H1 (cell line): ENCODE data around the gene SNX20. TPM values are rescaled to one million over a fixed set of nuclear protein-coding genes. Genes with fewer than 3 reads are reported as not detected.
A peak's percentile ranks its signal among the peaks of the same experiment; 100 is the strongest.

Experiments
- CTCF ChIA-PET: fragments of 300-600 bp; sonication (Branson Sonifier 250); formaldehyde crosslinking; loops from one replicate; lab custom pipeline; 2021; ENCODE audit not compliant: partially characterized antibody; lab: Charles Lee
- POLR2A ChIA-PET: fragments of 300-600 bp; sonication (Branson Sonifier 250); formaldehyde crosslinking; loops from one replicate; lab custom pipeline; 2021; ENCODE audit warnings: inconsistent platforms; ENCODE audit not compliant: partially characterized antibody; lab: Charles Lee
- DNase-seq, 2 experiments: peaks; one replicate each; pipeline versions ENCODE4 v3.0.0 to v3.0.0-alpha.2; 2010 to 2022; ENCODE audit warnings: low spot score in 2 of 2, low read depth in 1 of 2, mixed read lengths in 1 of 2
- FAIRE-seq: peaks from 2 replicates; lab custom pipeline; 2011; peaks lifted over from hg19 to GRCh38; lab: Jason Lieb, UNC
- H2AFZ ChIP-seq: 2 replicates; pipeline ENCODE4 v1.8.1; 2012; ENCODE audit warnings: low read length, inconsistent platforms
- H2AK5ac ChIP-seq: 2 replicates; pipeline ENCODE4 v1.6.1; 2013; ENCODE audit warnings: low read depth, low read length
- H2BK120ac ChIP-seq: replicated peaks from 2 replicates; pipeline ENCODE3; 2013; ENCODE audit warnings: low read depth, low read length, inconsistent platforms
- H2BK12ac ChIP-seq: 2 replicates; pipeline ENCODE4 v1.6.1; 2013; ENCODE audit warnings: low read depth, low read length
- H2BK15ac ChIP-seq: 2 replicates; pipeline ENCODE4 v1.6.1; 2013; ENCODE audit warnings: low read length
- H2BK20ac ChIP-seq: 2 replicates; pipeline ENCODE4 v1.6.1; 2013; ENCODE audit warnings: low read length
- H2BK5ac ChIP-seq: 2 replicates; pipeline ENCODE4 v1.6.1; 2013; ENCODE audit warnings: low read depth, low read length
- H3K14ac ChIP-seq: 2 replicates; pipeline ENCODE4 v1.6.1; 2013; ENCODE audit warnings: inconsistent platforms; ENCODE audit not compliant: insufficient read length
- H3K18ac ChIP-seq: 2 replicates; pipeline ENCODE4 v1.6.1; 2013; ENCODE audit warnings: low read length; ENCODE audit errors: extremely low read depth
- H3K23ac ChIP-seq: 2 replicates; pipeline ENCODE4 v1.6.1; 2013; ENCODE audit warnings: inconsistent platforms; ENCODE audit not compliant: insufficient read length
- H3K23me2 ChIP-seq: 2 replicates; pipeline ENCODE4 v1.6.1; 2013; ENCODE audit warnings: low read depth, low read length
- H3K27ac ChIP-seq: 2 replicates; pipeline ENCODE4 v1.6.1; 2011; ENCODE audit warnings: low read depth, low read length, inconsistent platforms
- H3K27me3 ChIP-seq, 4 experiments: replicated peaks in 1 of 4; 1 replicate in 1 of 4; 2 replicates in 3 of 4; pipeline versions ENCODE4 v1.6.1 to v1.8.1; 2011 to 2013; ENCODE audit warnings: low read length in 3 of 4, mild to moderate bottlenecking in 3 of 4, inconsistent platforms in 2 of 4, mixed read lengths in 2 of 4, moderate library complexity in 1 of 4; ENCODE audit not compliant: control insufficient read depth in 3 of 4, insufficient read depth in 3 of 4; ENCODE audit errors: extremely low read depth in 1 of 4
- H3K36me3 ChIP-seq, 4 experiments: 2 replicates each; pipeline versions ENCODE4 v1.6.1 to v1.8.1; 2011 to 2013; ENCODE audit warnings: mild to moderate bottlenecking in 4 of 4, low read length in 3 of 4, moderate library complexity in 2 of 4, control low read depth in 1 of 4, inconsistent platforms in 1 of 4; ENCODE audit not compliant: insufficient read depth in 4 of 4, control insufficient read depth in 2 of 4
- H3K4ac ChIP-seq: replicated peaks from 2 replicates; pipeline ENCODE3; 2013; ENCODE audit warnings: low read length, low read depth, mixed read lengths, inconsistent platforms; ENCODE audit not compliant: insufficient read length
- H3K4me1 ChIP-seq, 4 experiments: replicated peaks in 1 of 4; 1 replicate in 1 of 4; 2 replicates in 3 of 4; pipeline versions ENCODE4 v1.6.1 to v1.8.1; 2011 to 2013; ENCODE audit warnings: low read length in 3 of 4, inconsistent platforms in 2 of 4, mixed read lengths in 1 of 4; ENCODE audit not compliant: insufficient read depth in 4 of 4, control insufficient read depth in 3 of 4
- H3K4me2 ChIP-seq, 2 experiments: 2 replicates each; pipeline versions ENCODE4 v1.6.1 to v1.8.1; 2011 to 2013; ENCODE audit warnings: low read depth in 2 of 2, low read length in 2 of 2, control low read depth in 1 of 2, inconsistent platforms in 1 of 2, mild to moderate bottlenecking in 1 of 2; ENCODE audit not compliant: insufficient read depth in 1 of 2
- H3K4me3 ChIP-seq, 4 experiments: fragments of 200-600, 300-600 bp in 1 of 4; sonication (generic), shearing (Covaris generic), sonication (Bioruptor Twin) in 1 of 4; 2 replicates each; pipeline versions ENCODE4 v1.5.1 to v1.8.1; 2011 to 2016; ENCODE audit warnings: low read length in 4 of 4, low read depth in 3 of 4, control low read depth in 2 of 4, inconsistent platforms in 2 of 4, mild to moderate bottlenecking in 2 of 4, mixed read lengths in 1 of 4, moderate library complexity in 1 of 4; ENCODE audit not compliant: insufficient read depth in 2 of 4; ENCODE audit errors: extremely low read depth in 1 of 4
- H3K56ac ChIP-seq: replicated peaks from 2 replicates; pipeline ENCODE3; 2013; ENCODE audit warnings: low read depth, mild to moderate bottlenecking, mixed read lengths, low read length, inconsistent platforms; ENCODE audit not compliant: insufficient read length
- H3K79me1 ChIP-seq: 2 replicates; pipeline ENCODE4 v1.6.1; 2013; ENCODE audit warnings: low read depth, low read length, control low read depth
- H3K79me2 ChIP-seq, 2 experiments: 2 replicates each; pipeline versions ENCODE4 v1.6.1 to v1.8.1; 2012 to 2013; ENCODE audit warnings: low read length in 2 of 2, mild to moderate bottlenecking in 2 of 2, inconsistent platforms in 1 of 2; ENCODE audit not compliant: insufficient read depth in 2 of 2, control insufficient read depth in 1 of 2
- H3K9ac ChIP-seq, 4 experiments: replicated peaks in 1 of 4; 1 replicate in 1 of 4; 2 replicates in 3 of 4; pipeline versions ENCODE4 v1.6.1 to v1.8.1; 2011 to 2013; ENCODE audit warnings: low read depth in 3 of 4, low read length in 3 of 4, control low read depth in 2 of 4, mild to moderate bottlenecking in 2 of 4, moderate library complexity in 2 of 4, inconsistent platforms in 1 of 4; ENCODE audit errors: extremely low read depth in 1 of 4
- H3K9me3 ChIP-seq, 2 experiments: 2 replicates each; pipeline versions ENCODE4 v1.6.1 to v1.8.1; 2012 to 2013; ENCODE audit warnings: mild to moderate bottlenecking in 2 of 2, moderate library complexity in 2 of 2, control low read depth in 1 of 2, inconsistent platforms in 1 of 2, low read depth in 1 of 2, low read length in 1 of 2, mixed read lengths in 1 of 2; ENCODE audit not compliant: insufficient read depth in 2 of 2
- H4K20me1 ChIP-seq, 2 experiments: replicated peaks in 1 of 2; 2 replicates each; pipeline versions ENCODE3 to v1.8.1; 2011 to 2013; ENCODE audit warnings: inconsistent platforms in 2 of 2, low read length in 2 of 2, mild to moderate bottlenecking in 1 of 2; ENCODE audit not compliant: insufficient read depth in 2 of 2, control insufficient read depth in 1 of 2
- H4K5ac ChIP-seq: 2 replicates; pipeline ENCODE4 v1.6.1; 2013; ENCODE audit warnings: low read length, low read depth, mixed read lengths, inconsistent platforms; ENCODE audit not compliant: insufficient read length
- H4K8ac ChIP-seq: 2 replicates; pipeline ENCODE4 v1.8.0; 2013; ENCODE audit warnings: mild to moderate bottlenecking, moderate library complexity, low read length, inconsistent platforms; ENCODE audit not compliant: insufficient read depth; ENCODE audit errors: extremely low read depth
- H4K91ac ChIP-seq: replicated peaks from 2 replicates; pipeline ENCODE3; 2013; ENCODE audit warnings: low read length, mixed read lengths, inconsistent platforms; ENCODE audit not compliant: insufficient read length
- CHD1 ChIP-seq: IDR thresholded peaks from 2 replicates; pipeline ENCODE4 v1.6.1; 2012; ENCODE audit warnings: low read depth, low read length, improper control_type of control experiment
- CTCF ChIP-seq, 3 experiments: IDR thresholded peaks; 1 replicate in 2 of 3; 2 replicates in 1 of 3; pipeline versions ENCODE4 v1.5.1 to v1.6.1; 2011; ENCODE audit warnings: low read length in 3 of 3, mild to moderate bottlenecking in 3 of 3, inconsistent platforms in 2 of 3, low read depth in 1 of 3, moderate library complexity in 1 of 3; ENCODE audit not compliant: insufficient read depth in 1 of 3; ENCODE audit errors: control extremely low read depth in 1 of 3
- EGR1 ChIP-seq: IDR thresholded peaks from 2 replicates; pipeline ENCODE4 v1.6.1; 2011; ENCODE audit warnings: low read depth, low read length, borderline replicate concordance
- RAD21 ChIP-seq, 2 experiments: IDR thresholded peaks in 1 of 2; conservative IDR thresholded peaks in 1 of 2; 2 replicates each; pipeline ENCODE4 v1.6.1; 2011; ENCODE audit warnings: low read depth in 2 of 2, low read length in 2 of 2, improper control_type of control experiment in 1 of 2, inconsistent platforms in 1 of 2, mild to moderate bottlenecking in 1 of 2, moderate library complexity in 1 of 2
- SRF ChIP-seq: IDR thresholded peaks from 2 replicates; pipeline ENCODE4 v1.6.1; 2011; ENCODE audit warnings: mild to moderate bottlenecking, low read depth, low read length, moderate library complexity
- WGBS, 2 experiments: shearing (Covaris generic) in 1 of 2; methylation state at CpG; one replicate each; pipeline versions ENCODE4 v1.1.6 to v1.1.7; 2013 to 2015; ENCODE audit warnings: low lambda C conversion rate in 2 of 2, mixed read lengths in 2 of 2, inconsistent platforms in 1 of 2, low coverage in 1 of 2, missing lambda C conversion rate in 1 of 2; ENCODE audit not compliant: insufficient replicate concordance in 2 of 2, insufficient coverage in 1 of 2, insufficient read length in 1 of 2; ENCODE audit errors: extremely low coverage in 1 of 2, missing lambda C conversion rate in 1 of 2; 5-methylcytosine and 5-hydroxymethylcytosine counted together
- polyA plus RNA-seq, 7 experiments: library from polyadenylated mRNA; depleted of rRNA in 3 of 7; stranded (reverse) in 5 of 7; unstranded in 2 of 7; fragments of >200 nt in 5 of 7; fragments of 200-250 nt in 2 of 7; gene quantifications; 1 replicate in 5 of 7; 2 replicates in 1 of 7; 4 replicates in 1 of 7; pipeline versions ENCODE4 v1.2.1 to v1.2.3, GENCODE V29; 2011 to 2013; ENCODE audit warnings: missing spikeins in 2 of 7, mixed read lengths in 2 of 7
- total RNA-seq: library from RNA; stranded (reverse); fragmentation: NEBNext Ultra II Directional; extraction: Animal tissue kit (Norgen Biotek cat#: 25700); gene quantifications from 2 replicates; pipeline ENCODE4 v1.2.1, GENCODE V29; 2021

SNX20 gene
- total and polyA plus RNA-seq, 2 of the 8 experiments (the other 6 are each of a cell fraction or from before 2014, with no cell fraction given): not detected

- peak overlapping the region; percentile 51; the same call in 1 of the 2 replicates for H4K8ac ChIP-seq
- no peak overlapping the region for H3K27ac ChIP-seq
- no peak overlapping the region for H3K4me3 ChIP-seq
- no peak overlapping the region for H2BK20ac ChIP-seq
- no peak overlapping the region for H4K5ac ChIP-seq
- no peak overlapping the region for H3K56ac ChIP-seq
- H3K23ac ChIP-seq: no peak overlapping the region
- H3K23me2 ChIP-seq: no peaks in the 10 kb centered on the region
- H3K4ac ChIP-seq: no peak overlapping the region
- H4K20me1 ChIP-seq: no peaks in the 10 kb centered on the region
- no peaks in the 10 kb centered on the region for H3K79me1 ChIP-seq
- H3K36me3 ChIP-seq: no peaks in the 10 kb centered on the region
- H3K18ac ChIP-seq: no peak overlapping the region
- no peak overlapping the region for H2AFZ ChIP-seq
- CTCF ChIA-PET: interaction anchor here (0.8 to 1.5 kb wide), 10 partner anchors 9 to 184 kb away, joined by 3 to 8 read pairs (median 4); no protein-coding TSS in a partner anchor
- H2BK5ac ChIP-seq: no peak overlapping the region
- peaks cover 0 to 2% (median under 1%) of the 10 kb centered on the region in 4 experiments; a peak in 3 of 7 replicates for H3K27me3 ChIP-seq
- WGBS, 2 experiments: 66% methylated on average over 5 of the region's 6 CpGs; no CpG with 5 or more reads in 1 of the 2 experiments
- H3K9ac ChIP-seq: no peak overlapping the region
- H3K9me3 ChIP-seq: no peaks in the 10 kb centered on the region
- no peak overlapping the region for H3K14ac ChIP-seq
- H2BK15ac ChIP-seq: no peak overlapping the region
- no peak overlapping the region for H3K4me2 ChIP-seq
- TF ChIP-seq RAD21 (IDR thresholded peaks at IDR 0.05 in 1 of 2, conservative IDR thresholded peaks at IDR 0.05 in 1 of 2; ENCODE audit: low read depth in 2 of 2, low read length in 2 of 2) (peak; percentile 77 to 82), CTCF (IDR thresholded peaks at IDR 0.05; ENCODE audit: control extremely low read depth in 1 of 3, insufficient read depth in 1 of 3, low read depth in 1 of 3, low read length in 3 of 3) (peak; percentile 51 to 63 (median 62)), EGR1 (0 out of 2 replicates have a peak, but pooled peaks have one; percentile 7), CHD1 (no peak), SRF (0 out of 2 replicates have a peak, but pooled peaks have one; percentile 5)
- POLR2A ChIA-PET: no interaction called here
- H2BK12ac ChIP-seq: no peak overlapping the region
- no peaks in the 10 kb centered on the region for H3K79me2 ChIP-seq
- no peak overlapping the region for H4K91ac ChIP-seq
- DNase-seq (peak in 1 of 2 experiments; percentile 31), FAIRE-seq (peak; percentile 76)
- no peak overlapping the region for H2BK120ac ChIP-seq
- H3K4me1 ChIP-seq: peaks cover 0 to 5% (median 0%) of the 10 kb centered on the region in 4 experiments; a peak in 2 of 7 replicates
- H2AK5ac ChIP-seq: no peak overlapping the region
Observed at GRCh38 chr16:50644729-50645128, 36.4 kb downstream of the SNX20 start.
